Measurements from ENCODE around the gene CSAG2. TPM values are rescaled to one million over a fixed set of nuclear protein-coding genes. Genes with fewer than 3 reads are reported as not detected.
"Not testable (repeated sequence)": the region's sequence is repeated elsewhere in the genome, so short reads cannot be mapped to it uniquely, and the experiment has no call there.

The CSAG2 gene, protein sequence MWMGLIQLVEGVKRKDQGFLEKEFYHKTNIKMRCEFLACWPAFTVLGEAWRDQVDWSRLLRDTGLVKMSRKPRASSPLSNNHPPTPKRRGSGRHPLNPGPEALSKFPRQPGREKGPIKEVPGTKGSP
- not detected for total RNA-seq

DNA sequence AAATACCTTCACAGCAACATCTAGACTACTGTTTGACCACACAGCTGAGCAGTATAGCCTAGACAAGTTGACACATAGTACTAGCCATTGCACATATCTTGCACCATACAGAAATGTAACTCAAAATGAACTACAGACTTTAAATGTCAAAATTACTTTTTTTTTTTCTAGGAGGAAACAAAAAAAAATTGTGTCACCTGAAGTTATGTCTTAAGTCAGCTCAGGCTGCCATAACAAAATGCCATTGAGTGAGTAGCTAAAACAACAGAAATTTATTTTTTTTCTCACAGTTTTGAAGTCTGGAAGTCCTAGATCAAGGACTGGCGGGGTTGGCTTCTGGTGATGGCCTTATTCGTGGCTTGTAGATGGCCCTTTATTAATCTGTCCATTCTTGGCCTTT lies at the start of gene CSAG2:
Gene CSAG2, minus strand, starts transcription at position 101 of the 400 bp plus-strand sequence. CDS start 161 bp downstream, outside the sequence.
- intact Hi-C loops (cut with DNase I); H3K4me1 ChIP-seq (replicated peaks); DNase-seq (ENCODE audit: low spot score); H3K4me3 ChIP-seq; H3K36me3 ChIP-seq; H3K27me3 ChIP-seq (replicated peaks; ENCODE audit: insufficient read depth); H3K27ac ChIP-seq; H3K9me3 ChIP-seq: not testable (repeated sequence)
- no CpG with 5 or more reads among the region's 2 CpGs for WGBS

DNA sequence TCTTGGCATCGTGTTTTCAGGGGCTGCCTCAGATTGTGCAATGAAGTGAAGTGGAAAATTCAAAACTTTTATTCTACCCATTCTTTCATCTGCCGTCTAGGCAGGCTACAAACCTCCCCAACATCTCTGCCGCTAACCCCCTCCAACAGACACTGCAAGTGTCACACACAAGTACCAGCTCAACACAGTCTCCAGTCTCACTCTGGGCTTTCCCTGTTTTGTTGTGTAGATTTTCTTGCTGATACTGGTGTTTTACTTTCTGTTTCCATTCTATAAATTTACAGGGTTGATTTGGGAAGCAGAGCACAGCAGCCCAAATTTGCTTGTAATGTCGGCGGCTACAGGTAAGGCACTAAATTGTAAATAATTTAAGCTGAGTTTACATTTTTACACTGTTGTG lies 45.8 kb upstream of the CSAG2 start:
- H3K9me3 ChIP-seq; H3K36me3 ChIP-seq; H3K27ac ChIP-seq; DNase-seq (ENCODE audit: low spot score); H3K4me1 ChIP-seq (replicated peaks); H3K27me3 ChIP-seq (replicated peaks; ENCODE audit: insufficient read depth); H3K4me3 ChIP-seq; intact Hi-C loops (cut with DNase I): not testable (repeated sequence)
- no CpG with 5 or more reads among the region's 5 CpGs for WGBS

DNA sequence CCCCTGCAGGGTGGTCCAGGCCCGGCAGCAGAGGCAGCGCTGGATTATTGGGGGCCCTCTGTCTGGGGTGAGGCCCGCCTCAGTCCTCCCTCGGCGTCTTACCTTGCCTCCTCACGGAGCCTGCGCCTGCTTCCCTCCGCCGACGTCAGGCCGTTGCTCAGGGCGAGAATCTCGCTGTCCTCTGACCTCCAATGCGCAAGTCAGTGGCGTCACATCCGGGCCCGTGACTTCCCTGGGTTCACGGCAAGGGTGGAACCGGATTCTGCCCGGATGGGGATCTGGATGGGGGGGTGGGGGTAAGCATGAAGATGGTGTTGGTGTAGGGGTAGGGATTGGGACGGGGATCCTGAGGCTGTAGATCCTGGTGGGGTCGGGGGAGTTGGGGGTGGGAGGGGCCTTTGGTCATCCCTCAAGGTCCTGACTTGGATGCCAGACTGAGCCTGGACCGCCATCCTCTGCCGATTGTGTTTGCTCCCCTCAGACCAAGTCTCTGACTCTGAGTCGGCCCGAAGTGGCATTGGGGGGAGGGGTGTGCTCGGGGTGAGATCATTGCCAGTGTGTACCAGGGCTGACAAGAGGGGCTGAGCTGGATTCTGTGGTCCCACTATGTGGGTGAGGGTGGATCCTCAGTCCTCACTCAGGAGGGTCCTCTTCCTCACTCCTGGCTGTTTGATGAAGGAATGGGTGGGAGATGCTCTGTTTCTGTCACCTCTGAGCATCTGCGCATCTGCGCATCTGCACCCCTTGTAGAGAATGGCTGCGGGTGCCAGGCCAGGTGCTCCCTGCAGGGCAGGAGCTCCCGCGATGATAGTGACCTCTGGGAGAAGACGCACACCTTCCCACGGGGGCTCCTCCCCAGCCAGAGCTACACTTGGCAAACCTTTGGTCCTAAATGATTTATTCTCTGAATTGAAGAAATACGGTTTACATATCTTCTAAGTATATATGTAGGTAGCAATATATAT lies 44.9 kb upstream of the CSAG2 start, which contains the start of gene MAGEA2:
Gene MAGEA2, minus strand, starts transcription at position 157 of the 965 bp plus-strand sequence. CDS start 2,479 bp downstream, outside the sequence.
- H3K4me3 ChIP-seq; H3K9me3 ChIP-seq; H3K4me1 ChIP-seq (replicated peaks); H3K36me3 ChIP-seq; H3K27ac ChIP-seq; DNase-seq (ENCODE audit: low spot score); intact Hi-C loops (cut with DNase I); H3K27me3 ChIP-seq (replicated peaks; ENCODE audit: insufficient read depth): not testable (repeated sequence)
- WGBS = no CpG with 5 or more reads among the region's 35 CpGs

DNA sequence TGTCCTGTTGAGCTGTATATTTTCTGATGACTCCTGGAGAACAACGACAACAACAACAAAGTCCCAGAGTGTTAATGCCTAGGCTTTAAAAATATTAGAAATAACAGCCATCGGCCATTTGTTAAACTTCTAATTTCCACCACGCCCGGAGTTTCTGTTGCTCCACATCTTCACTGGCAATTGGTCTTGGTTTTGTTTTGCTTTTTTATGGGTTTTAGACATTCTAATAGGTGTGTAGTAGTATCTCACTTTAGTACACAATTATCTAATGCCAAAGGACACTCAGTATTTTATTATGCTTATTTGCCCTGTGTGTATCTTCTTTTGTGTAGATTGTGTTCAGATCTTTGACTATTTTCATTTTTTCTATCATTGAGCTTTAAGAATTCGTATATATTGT lies 29.5 kb upstream of the CSAG2 start:
- H3K4me1 ChIP-seq (replicated peaks) = no peaks in the 10 kb centered on the region
- WGBS = 98% methylated on average over 5 of the region's 5 CpGs
- H3K36me3 ChIP-seq = no peaks in the 10 kb centered on the region
- no peaks in the 10 kb centered on the region for H3K9me3 ChIP-seq
- TF ChIP-seq POLR2AphosphoS5 (IDR thresholded peaks at IDR 0.05) (no peak), POLR2A (IDR thresholded peaks at IDR 0.05) (no peak)
- TF ChIP-seq, protein P1, sequence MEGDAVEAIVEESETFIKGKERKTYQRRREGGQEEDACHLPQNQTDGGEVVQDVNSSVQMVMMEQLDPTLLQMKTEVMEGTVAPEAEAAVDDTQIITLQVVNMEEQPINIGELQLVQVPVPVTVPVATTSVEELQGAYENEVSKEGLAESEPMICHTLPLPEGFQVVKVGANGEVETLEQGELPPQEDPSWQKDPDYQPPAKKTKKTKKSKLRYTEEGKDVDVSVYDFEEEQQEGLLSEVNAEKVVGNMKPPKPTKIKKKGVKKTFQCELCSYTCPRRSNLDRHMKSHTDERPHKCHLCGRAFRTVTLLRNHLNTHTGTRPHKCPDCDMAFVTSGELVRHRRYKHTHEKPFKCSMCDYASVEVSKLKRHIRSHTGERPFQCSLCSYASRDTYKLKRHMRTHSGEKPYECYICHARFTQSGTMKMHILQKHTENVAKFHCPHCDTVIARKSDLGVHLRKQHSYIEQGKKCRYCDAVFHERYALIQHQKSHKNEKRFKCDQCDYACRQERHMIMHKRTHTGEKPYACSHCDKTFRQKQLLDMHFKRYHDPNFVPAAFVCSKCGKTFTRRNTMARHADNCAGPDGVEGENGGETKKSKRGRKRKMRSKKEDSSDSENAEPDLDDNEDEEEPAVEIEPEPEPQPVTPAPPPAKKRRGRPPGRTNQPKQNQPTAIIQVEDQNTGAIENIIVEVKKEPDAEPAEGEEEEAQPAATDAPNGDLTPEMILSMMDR (IDR thresholded peaks at IDR 0.05) = no peak
- no peak overlapping the region for H3K27ac ChIP-seq
- intact Hi-C loops (cut with DNase I) = no loop called here
- no peak overlapping the region for H3K4me3 ChIP-seq
- no peaks in the 10 kb centered on the region for H3K27me3 ChIP-seq (replicated peaks; ENCODE audit: insufficient read depth)
- DNase-seq (ENCODE audit: low spot score) = no peak

DNA sequence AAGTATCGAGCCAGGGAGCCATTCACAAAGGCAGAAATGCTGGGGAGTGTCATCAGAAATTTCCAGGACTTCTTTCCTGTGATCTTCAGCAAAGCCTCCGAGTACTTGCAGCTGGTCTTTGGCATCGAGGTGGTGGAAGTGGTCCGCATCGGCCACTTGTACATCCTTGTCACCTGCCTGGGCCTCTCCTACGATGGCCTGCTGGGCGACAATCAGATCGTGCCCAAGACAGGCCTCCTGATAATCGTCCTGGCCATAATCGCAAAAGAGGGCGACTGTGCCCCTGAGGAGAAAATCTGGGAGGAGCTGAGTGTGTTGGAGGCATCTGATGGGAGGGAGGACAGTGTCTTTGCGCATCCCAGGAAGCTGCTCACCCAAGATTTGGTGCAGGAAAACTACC lies 27.5 kb upstream of the CSAG2 start:
- H3K36me3 ChIP-seq; H3K4me1 ChIP-seq (replicated peaks); H3K27me3 ChIP-seq (replicated peaks; ENCODE audit: insufficient read depth); H3K27ac ChIP-seq; H3K4me3 ChIP-seq; DNase-seq (ENCODE audit: low spot score); H3K9me3 ChIP-seq; intact Hi-C loops (cut with DNase I): not testable (repeated sequence)
- WGBS = 86% methylated on average over 5 of the region's 12 CpGs

- H3K27ac ChIP-seq = no peak overlapping the region
- intact Hi-C loops (cut with DNase I) = no loop called here
- no peaks in the 10 kb centered on the region for H3K36me3 ChIP-seq
- TF ChIP-seq POLR2AphosphoS5 (IDR thresholded peaks at IDR 0.05) (no peak), POLR2A (IDR thresholded peaks at IDR 0.05) (no peak)
- TF ChIP-seq, protein P1 (IDR thresholded peaks at IDR 0.05) = no peak
- no peak overlapping the region for H3K4me3 ChIP-seq
- WGBS = 96% methylated on average over 6 of the region's 12 CpGs
- H3K4me1 ChIP-seq (replicated peaks) = no peaks in the 10 kb centered on the region
- H3K27me3 ChIP-seq (replicated peaks; ENCODE audit: insufficient read depth) = no peaks in the 10 kb centered on the region
- no peaks in the 10 kb centered on the region for H3K9me3 ChIP-seq
- DNase-seq (ENCODE audit: low spot score) = no peak
These were observed 26.9 kb upstream of the CSAG2 start for GRCh38 chrX:152735860-152736511.

Measured in prostate gland (tissue), 2 donors.